ENCODE measurements around the gene SLC38A10.

SLC38A10 gene

DNA sequence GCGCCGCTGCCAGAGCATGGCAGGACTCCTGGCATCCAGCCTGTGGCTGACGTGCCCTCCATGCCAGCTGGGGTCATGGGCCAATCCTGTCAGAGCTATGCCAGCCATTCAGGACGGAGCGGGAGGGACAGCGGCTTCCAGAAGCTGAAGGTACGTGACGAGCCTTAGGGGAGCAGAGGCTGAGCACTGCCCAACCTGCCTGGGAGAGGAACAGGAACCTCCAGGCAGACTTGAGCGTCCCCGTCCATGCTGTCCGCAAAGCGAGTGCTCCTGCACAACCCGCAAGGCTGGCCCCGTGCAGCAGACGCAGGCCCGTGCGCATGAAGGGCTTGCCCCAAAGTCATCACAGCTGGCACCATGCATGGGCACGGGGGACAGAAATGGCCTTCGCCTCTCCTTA is 34.5 kb downstream of the SLC38A10 start:
- no peak overlapping the region for H3K4me3 ChIP-seq (ENCODE audit: low read length)
- H3K36me3 ChIP-seq (ENCODE audit: control insufficient read depth, insufficient read depth, low read length): peaks cover 8% of the 10 kb centered on the region; the same call in 1 of the 2 replicates
- H3K27me3 ChIP-seq (ENCODE audit: control insufficient read depth, insufficient read depth, low read length): no peaks in the 10 kb centered on the region
- no peak for DNase-seq (ENCODE audit: low read depth, low spot score)
- whole genome bisulfite sequencing (ENCODE audit: insufficient coverage, insufficient read length): no CpG with 5 or more reads among the region's 19 CpGs
- no peaks in the 10 kb centered on the region for H3K9me3 ChIP-seq (ENCODE audit: control insufficient read depth, insufficient read depth, low read length)
- H3K4me1 ChIP-seq (ENCODE audit: control insufficient read depth, insufficient read depth, low read length): no peaks in the 10 kb centered on the region
- H3K27ac ChIP-seq (ENCODE audit: low read length): no peak overlapping the region

GRCh38 chr17:81260171-81260570 is 34.9 kb downstream of the SLC38A10 start:
- no CpG with 5 or more reads among the region's 17 CpGs for WGBS (ENCODE audit: insufficient coverage, insufficient read length)
- Histone ChIP-seq H3K27ac (ENCODE audit: low read length) (no peak overlapping the region), H3K36me3 (ENCODE audit: control insufficient read depth, insufficient read depth, low read length) (peaks cover 8% of the 10 kb centered on the region; the same call in 1 of the 2 replicates), H3K27me3 (ENCODE audit: control insufficient read depth, insufficient read depth, low read length) (no peaks in the 10 kb centered on the region), H3K9me3 (ENCODE audit: control insufficient read depth, insufficient read depth, low read length) (no peaks in the 10 kb centered on the region), H3K4me3 (ENCODE audit: low read length) (no peak overlapping the region), H3K4me1 (ENCODE audit: control insufficient read depth, insufficient read depth, low read length) (no peaks in the 10 kb centered on the region)
- DNase-seq (ENCODE audit: low read depth, low spot score): no peak

DNA sequence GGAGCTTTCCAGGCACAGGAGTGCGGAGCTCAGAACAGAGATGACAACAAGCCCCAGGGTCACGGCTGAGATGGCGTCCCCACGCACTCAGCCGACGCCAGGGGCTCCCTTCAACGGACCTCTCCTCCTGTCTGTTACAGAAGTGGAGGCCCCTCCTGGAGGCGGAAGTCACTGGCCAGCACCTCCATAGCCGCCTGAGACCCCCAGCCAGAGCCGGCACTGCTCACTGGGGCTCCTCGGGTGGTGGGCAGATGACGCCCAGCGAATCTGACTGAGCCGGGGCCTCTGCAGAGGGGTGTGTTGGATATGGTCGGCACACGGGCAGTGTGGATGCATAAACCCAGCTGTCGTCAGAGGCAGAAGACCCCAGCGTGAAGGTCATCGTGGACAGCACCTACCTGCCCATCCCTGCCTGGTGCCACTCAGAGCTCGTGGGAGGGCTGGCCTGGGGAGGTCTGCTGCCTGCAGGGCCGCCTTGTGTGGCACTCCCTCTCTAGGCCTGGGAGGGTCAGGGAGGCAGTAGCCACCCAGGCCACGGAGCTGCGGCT is 36.0 kb downstream of the SLC38A10 start:
- peaks cover 8% of the 10 kb centered on the region; the same call in 1 of the 2 replicates for H3K36me3 ChIP-seq (ENCODE audit: control insufficient read depth, insufficient read depth, low read length)
- WGBS (ENCODE audit: insufficient coverage, insufficient read length): no CpG with 5 or more reads among the region's 23 CpGs
- no peak overlapping the region for H3K4me3 ChIP-seq (ENCODE audit: low read length)
- no peak overlapping the region for H3K27ac ChIP-seq (ENCODE audit: low read length)
- no peaks in the 10 kb centered on the region for H3K9me3 ChIP-seq (ENCODE audit: control insufficient read depth, insufficient read depth, low read length)
- DNase-seq (ENCODE audit: low read depth, low spot score): no peak
- no peaks in the 10 kb centered on the region for H3K4me1 ChIP-seq (ENCODE audit: control insufficient read depth, insufficient read depth, low read length)
- H3K27me3 ChIP-seq (ENCODE audit: control insufficient read depth, insufficient read depth, low read length): no peaks in the 10 kb centered on the region

- DNase-seq (ENCODE audit: low read depth, low spot score): no peak
Measured at GRCh38 chr17:81258292-81258691, 36.8 kb downstream of the SLC38A10 start.

GRCh38 chr17:81257533-81257932 is 37.6 kb downstream of the SLC38A10 start:
- Histone ChIP-seq H3K4me3 (ENCODE audit: low read length) (no peak overlapping the region), H3K9me3 (ENCODE audit: control insufficient read depth, insufficient read depth, low read length) (no peaks in the 10 kb centered on the region), H3K4me1 (ENCODE audit: control insufficient read depth, insufficient read depth, low read length) (no peaks in the 10 kb centered on the region), H3K36me3 (ENCODE audit: control insufficient read depth, insufficient read depth, low read length) (peaks cover 8% of the 10 kb centered on the region; the same call in 1 of the 2 replicates), H3K27me3 (ENCODE audit: control insufficient read depth, insufficient read depth, low read length) (no peaks in the 10 kb centered on the region), H3K27ac (ENCODE audit: low read length) (no peak overlapping the region)
- WGBS (ENCODE audit: insufficient coverage, insufficient read length): no CpG with 5 or more reads among the region's 19 CpGs
- DNase-seq (ENCODE audit: low read depth, low spot score): no peak

More at GRCh38 chr17:81258292-81258691, 36.8 kb downstream of the SLC38A10 start:
- no peak overlapping the region for H3K27ac ChIP-seq (ENCODE audit: low read length)
- WGBS (ENCODE audit: insufficient coverage, insufficient read length): no CpG with 5 or more reads among the region's 20 CpGs
- peaks cover 8% of the 10 kb centered on the region; the same call in 1 of the 2 replicates for H3K36me3 ChIP-seq (ENCODE audit: control insufficient read depth, insufficient read depth, low read length)
- no peaks in the 10 kb centered on the region for H3K27me3 ChIP-seq (ENCODE audit: control insufficient read depth, insufficient read depth, low read length)
- H3K9me3 ChIP-seq (ENCODE audit: control insufficient read depth, insufficient read depth, low read length): no peaks in the 10 kb centered on the region
- H3K4me3 ChIP-seq (ENCODE audit: low read length): no peak overlapping the region
- H3K4me1 ChIP-seq (ENCODE audit: control insufficient read depth, insufficient read depth, low read length): no peaks in the 10 kb centered on the region

- no peak overlapping the region for H3K27ac ChIP-seq (ENCODE audit: low read length)
- peaks cover 8% of the 10 kb centered on the region; the same call in 1 of the 2 replicates for H3K36me3 ChIP-seq (ENCODE audit: control insufficient read depth, insufficient read depth, low read length)
- H3K4me1 ChIP-seq (ENCODE audit: control insufficient read depth, insufficient read depth, low read length): no peaks in the 10 kb centered on the region
- DNase-seq (ENCODE audit: low read depth, low spot score): no peak
- no peak overlapping the region for H3K4me3 ChIP-seq (ENCODE audit: low read length)
- H3K9me3 ChIP-seq (ENCODE audit: control insufficient read depth, insufficient read depth, low read length): no peaks in the 10 kb centered on the region
- no CpG with 5 or more reads among the region's 12 CpGs for WGBS (ENCODE audit: insufficient coverage, insufficient read length)
- no peaks in the 10 kb centered on the region for H3K27me3 ChIP-seq (ENCODE audit: control insufficient read depth, insufficient read depth, low read length)
Measured at GRCh38 chr17:81256616-81257015, 38.5 kb downstream of the SLC38A10 start.

- Histone ChIP-seq H3K36me3 (ENCODE audit: control insufficient read depth, insufficient read depth, low read length) (peaks cover 8% of the 10 kb centered on the region; the same call in 1 of the 2 replicates), H3K4me3 (ENCODE audit: low read length) (no peak overlapping the region), H3K9me3 (ENCODE audit: control insufficient read depth, insufficient read depth, low read length) (no peaks in the 10 kb centered on the region), H3K27me3 (ENCODE audit: control insufficient read depth, insufficient read depth, low read length) (no peaks in the 10 kb centered on the region), H3K27ac (ENCODE audit: low read length) (no peak overlapping the region), H3K4me1 (ENCODE audit: control insufficient read depth, insufficient read depth, low read length) (no peaks in the 10 kb centered on the region)
- no peak for DNase-seq (ENCODE audit: low read depth, low spot score)
- no CpG with 5 or more reads among the region's 35 CpGs for WGBS (ENCODE audit: insufficient coverage, insufficient read length)
Measured at GRCh38 chr17:81254955-81255717, 40.0 kb downstream of the SLC38A10 start.

DNA sequence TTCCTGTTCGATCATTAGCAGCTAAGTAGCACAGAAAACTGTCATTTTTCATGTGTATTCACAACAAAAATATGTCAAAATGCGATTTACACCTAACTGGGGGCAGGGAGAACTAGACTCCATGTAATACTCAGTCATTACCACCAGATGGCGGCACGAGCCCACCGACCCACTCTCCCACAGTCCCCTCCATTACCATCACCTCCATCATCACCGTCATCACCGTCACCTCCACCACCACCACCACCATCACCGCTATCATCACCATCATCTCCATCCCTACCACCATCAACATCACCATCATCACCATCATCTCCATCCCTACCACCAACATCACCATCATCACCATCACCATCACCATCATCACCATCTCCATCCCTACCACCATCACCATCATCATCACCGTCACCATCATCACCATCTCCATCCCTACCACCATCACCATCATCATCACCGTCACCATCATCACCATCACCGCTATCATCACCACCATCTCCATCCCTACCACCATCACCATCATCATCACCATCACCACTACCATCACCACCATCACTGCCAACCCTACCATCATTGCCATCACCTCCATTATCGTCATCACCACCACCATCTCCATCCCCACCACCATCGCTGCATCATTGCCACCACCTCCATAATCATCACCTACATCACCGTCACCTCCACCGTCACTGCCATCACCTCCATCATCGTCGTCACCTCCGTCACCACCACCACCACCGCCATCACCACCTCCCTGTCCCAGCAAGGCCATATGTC is 41.6 kb downstream of the SLC38A10 start:
- Histone ChIP-seq H3K4me3 (ENCODE audit: low read length) (no peak overlapping the region), H3K27ac (ENCODE audit: low read length) (no peak overlapping the region), H3K4me1 (ENCODE audit: control insufficient read depth, insufficient read depth, low read length) (peaks cover 2% of the 10 kb centered on the region; the same call in 1 of the 2 replicates), H3K9me3 (ENCODE audit: control insufficient read depth, insufficient read depth, low read length) (no peaks in the 10 kb centered on the region), H3K36me3 (ENCODE audit: control insufficient read depth, insufficient read depth, low read length) (no peaks in the 10 kb centered on the region; the same call in 1 of the 2 replicates), H3K27me3 (ENCODE audit: control insufficient read depth, insufficient read depth, low read length) (no peaks in the 10 kb centered on the region)
- WGBS (ENCODE audit: insufficient coverage, insufficient read length): 100% methylated on average over 7 of the region's 19 CpGs
- no peak for DNase-seq (ENCODE audit: low read depth, low spot score)

- no peak for DNase-seq (ENCODE audit: low read depth, low spot score)
- Histone ChIP-seq H3K4me3 (ENCODE audit: low read length) (no peak overlapping the region), H3K4me1 (ENCODE audit: control insufficient read depth, insufficient read depth, low read length) (peaks cover 2% of the 10 kb centered on the region; the same call in 1 of the 2 replicates), H3K27me3 (ENCODE audit: control insufficient read depth, insufficient read depth, low read length) (no peaks in the 10 kb centered on the region), H3K9me3 (ENCODE audit: control insufficient read depth, insufficient read depth, low read length) (no peaks in the 10 kb centered on the region), H3K27ac (ENCODE audit: low read length) (no peak overlapping the region), H3K36me3 (ENCODE audit: control insufficient read depth, insufficient read depth, low read length) (no peaks in the 10 kb centered on the region; the same call in 1 of the 2 replicates)
- WGBS (ENCODE audit: insufficient coverage, insufficient read length): no CpG with 5 or more reads among the region's 15 CpGs
Measured at GRCh38 chr17:81252987-81253329, 42.1 kb downstream of the SLC38A10 start.

GRCh38 chr17:81252326-81252986 is 42.7 kb downstream of the SLC38A10 start:
- DNase-seq (ENCODE audit: low read depth, low spot score): no peak
- Histone ChIP-seq H3K4me3 (ENCODE audit: low read length) (no peak overlapping the region), H3K4me1 (ENCODE audit: control insufficient read depth, insufficient read depth, low read length) (peaks cover 2% of the 10 kb centered on the region; the same call in 1 of the 2 replicates), H3K36me3 (ENCODE audit: control insufficient read depth, insufficient read depth, low read length) (no peaks in the 10 kb centered on the region; the same call in 1 of the 2 replicates), H3K27me3 (ENCODE audit: control insufficient read depth, insufficient read depth, low read length) (no peaks in the 10 kb centered on the region), H3K27ac (ENCODE audit: low read length) (no peak overlapping the region), H3K9me3 (ENCODE audit: control insufficient read depth, insufficient read depth, low read length) (no peaks in the 10 kb centered on the region)
- WGBS (ENCODE audit: insufficient coverage, insufficient read length): no CpG with 5 or more reads among the region's 15 CpGs
